Measurements from ENCODE around the gene CHFR.
"Not testable (repeated sequence)": the region's sequence is repeated elsewhere in the genome, so short reads cannot be mapped to it uniquely, and the experiment has no call there.

Gene CHFR

GRCh38 chr12:132858718-132859266, 28.6 kb downstream of the CHFR start:
- no peaks in the 10 kb centered on the region for H3K4me1 ChIP-seq (ENCODE audit: insufficient read depth, low read length)
- H3K9me3 ChIP-seq (ENCODE audit: control insufficient read depth, insufficient read depth, low read length), result no peaks in the 10 kb centered on the region
- H3K36me3 ChIP-seq (ENCODE audit: insufficient read depth, low read length), result peaks cover 17% of the 10 kb centered on the region
- H3K9ac ChIP-seq (ENCODE audit: low read depth, low read length), result no peak overlapping the region

GRCh38 chr12:132857019-132857418, 30.4 kb downstream of the CHFR start:
- not testable (repeated sequence) for H3K9me3 ChIP-seq (ENCODE audit: control insufficient read depth, insufficient read depth, low read length); H3K9ac ChIP-seq (ENCODE audit: low read depth, low read length)
- H3K36me3 ChIP-seq (ENCODE audit: insufficient read depth, low read length), result peaks cover 17% of the 10 kb centered on the region

GRCh38 chr12:132856581-132856980, 30.8 kb downstream of the CHFR start:
- H3K9me3 ChIP-seq (ENCODE audit: control insufficient read depth, insufficient read depth, low read length), result no peaks in the 10 kb centered on the region
- H3K4me1 ChIP-seq (ENCODE audit: insufficient read depth, low read length), result no peaks in the 10 kb centered on the region
- peaks cover 16% of the 10 kb centered on the region for H3K36me3 ChIP-seq (ENCODE audit: insufficient read depth, low read length)
- H3K9ac ChIP-seq (ENCODE audit: low read depth, low read length), result no peak overlapping the region

More at GRCh38 chr12:132857019-132857418, 30.4 kb downstream of the CHFR start:
- H3K4me1 ChIP-seq (ENCODE audit: insufficient read depth, low read length), result not testable (repeated sequence)

- not testable (repeated sequence) for H3K9ac ChIP-seq (ENCODE audit: low read depth, low read length); H3K4me1 ChIP-seq (ENCODE audit: insufficient read depth, low read length); H3K9me3 ChIP-seq (ENCODE audit: control insufficient read depth, insufficient read depth, low read length)
- H3K36me3 ChIP-seq (ENCODE audit: insufficient read depth, low read length), result peaks cover 11% of the 10 kb centered on the region; the same call in 1 of the 2 replicates
Measured at GRCh38 chr12:132855211-132855610, 32.2 kb downstream of the CHFR start.

- no peaks in the 10 kb centered on the region for H3K4me1 ChIP-seq (ENCODE audit: insufficient read depth, low read length)
- H3K9me3 ChIP-seq (ENCODE audit: control insufficient read depth, insufficient read depth, low read length), result no peaks in the 10 kb centered on the region
- H3K9ac ChIP-seq (ENCODE audit: low read depth, low read length), result no peak overlapping the region
- H3K36me3 ChIP-seq (ENCODE audit: insufficient read depth, low read length), result peaks cover 11% of the 10 kb centered on the region; the same call in 1 of the 2 replicates
Measured at GRCh38 chr12:132853285-132854092, 33.9 kb downstream of the CHFR start.

GRCh38 chr12:132852496-132852895, 34.9 kb downstream of the CHFR start:
- Histone ChIP-seq H3K36me3 (ENCODE audit: insufficient read depth, low read length) (peaks cover 11% of the 10 kb centered on the region; the same call in 1 of the 2 replicates), H3K4me1 (ENCODE audit: insufficient read depth, low read length) (peaks cover 8% of the 10 kb centered on the region), H3K9me3 (ENCODE audit: control insufficient read depth, insufficient read depth, low read length) (no peaks in the 10 kb centered on the region), H3K9ac (ENCODE audit: low read depth, low read length) (no peak overlapping the region)

- H3K9me3 ChIP-seq (ENCODE audit: control insufficient read depth, insufficient read depth, low read length), result no peaks in the 10 kb centered on the region
- H3K36me3 ChIP-seq (ENCODE audit: insufficient read depth, low read length), result peaks cover 16% of the 10 kb centered on the region; the same call in 1 of the 2 replicates
- H3K9ac ChIP-seq (ENCODE audit: low read depth, low read length), result no peak overlapping the region
- peaks cover 13% of the 10 kb centered on the region for H3K4me1 ChIP-seq (ENCODE audit: insufficient read depth, low read length)
Measured at GRCh38 chr12:132851465-132851864, 35.9 kb downstream of the CHFR start.

- H3K4me1 ChIP-seq (ENCODE audit: insufficient read depth, low read length), result peaks cover 13% of the 10 kb centered on the region
- H3K36me3 ChIP-seq (ENCODE audit: insufficient read depth, low read length), result peaks cover 12% of the 10 kb centered on the region
- no peak overlapping the region for H3K9ac ChIP-seq (ENCODE audit: low read depth, low read length)
- H3K9me3 ChIP-seq (ENCODE audit: control insufficient read depth, insufficient read depth, low read length), result no peaks in the 10 kb centered on the region
Measured at GRCh38 chr12:132850291-132850690, 37.1 kb downstream of the CHFR start.

GRCh38 chr12:132848521-132848920, 38.9 kb downstream of the CHFR start:
- H3K4me1 ChIP-seq (ENCODE audit: insufficient read depth, low read length), result peaks cover 13% of the 10 kb centered on the region
- H3K9ac ChIP-seq (ENCODE audit: low read depth, low read length), result no peak overlapping the region
- H3K36me3 ChIP-seq (ENCODE audit: insufficient read depth, low read length), result peaks cover 8% of the 10 kb centered on the region
- no peaks in the 10 kb centered on the region for H3K9me3 ChIP-seq (ENCODE audit: control insufficient read depth, insufficient read depth, low read length)

- no peaks in the 10 kb centered on the region for H3K9me3 ChIP-seq (ENCODE audit: control insufficient read depth, insufficient read depth, low read length)
- H3K36me3 ChIP-seq (ENCODE audit: insufficient read depth, low read length), result peaks cover 8% of the 10 kb centered on the region
- H3K4me1 ChIP-seq (ENCODE audit: insufficient read depth, low read length), result peaks cover 13% of the 10 kb centered on the region
- H3K9ac ChIP-seq (ENCODE audit: low read depth, low read length), result no peak overlapping the region
Measured at GRCh38 chr12:132847363-132848356, 39.7 kb downstream of the CHFR start.

GRCh38 chr12:132844681-132845080, 42.7 kb downstream of the CHFR start:
- H3K36me3 ChIP-seq (ENCODE audit: insufficient read depth, low read length); H3K9ac ChIP-seq (ENCODE audit: low read depth, low read length); H3K9me3 ChIP-seq (ENCODE audit: control insufficient read depth, insufficient read depth, low read length): not testable (repeated sequence)
- H3K4me1 ChIP-seq (ENCODE audit: insufficient read depth, low read length), result peaks cover 13% of the 10 kb centered on the region

GRCh38 chr12:132842449-132843045, 44.9 kb downstream of the CHFR start:
- H3K9ac ChIP-seq (ENCODE audit: low read depth, low read length), result no peak overlapping the region
- no peaks in the 10 kb centered on the region for H3K9me3 ChIP-seq (ENCODE audit: control insufficient read depth, insufficient read depth, low read length)
- H3K4me1 ChIP-seq (ENCODE audit: insufficient read depth, low read length), result peaks cover 5% of the 10 kb centered on the region; the same call in 1 of the 2 replicates
- H3K36me3 ChIP-seq (ENCODE audit: insufficient read depth, low read length), result peaks cover 8% of the 10 kb centered on the region; the same call in 1 of the 2 replicates

GRCh38 chr12:132841151-132841550, 46.3 kb downstream of the CHFR start:
- Histone ChIP-seq H3K4me1 (ENCODE audit: insufficient read depth, low read length) (no peaks in the 10 kb centered on the region), H3K9me3 (ENCODE audit: control insufficient read depth, insufficient read depth, low read length) (no peaks in the 10 kb centered on the region), H3K36me3 (ENCODE audit: insufficient read depth, low read length) (peaks cover 4% of the 10 kb centered on the region; the same call in 1 of the 2 replicates), H3K9ac (ENCODE audit: low read depth, low read length) (no peak overlapping the region)

GRCh38 chr12:132840536-132840935, 46.9 kb downstream of the CHFR start:
- H3K36me3 ChIP-seq (ENCODE audit: insufficient read depth, low read length), result no peaks in the 10 kb centered on the region; the same call in 1 of the 2 replicates
- H3K9ac ChIP-seq (ENCODE audit: low read depth, low read length), result no peak overlapping the region
- no peaks in the 10 kb centered on the region for H3K4me1 ChIP-seq (ENCODE audit: insufficient read depth, low read length)
- no peaks in the 10 kb centered on the region for H3K9me3 ChIP-seq (ENCODE audit: control insufficient read depth, insufficient read depth, low read length)

Measured in ES-I3 (cell line).